NCI-H2107 treated with DMSO at 0.1 percent for 48 hours (cell line): ENCODE data around the gene SP7.
"Not testable (repeated sequence)": the region's sequence is repeated elsewhere in the genome, so short reads cannot be mapped to it uniquely, and the experiment has no call there.

Experiments used
- DNase-seq: peaks from one replicate; lab custom pipeline; 2025; ENCODE audit not compliant: unreplicated experiment; lab: John Stamatoyannopoulos, UW

Gene SP7

GRCh38 chr12:53347905-53348304 lies 11.8 kb upstream of the SP7 start:
- no peak for DNase-seq

GRCh38 chr12:53346491-53346890 lies 10.3 kb upstream of the SP7 start:
- DNase-seq, result no peak

- peak; percentile 65 for DNase-seq
Measured at GRCh38 chr12:53345486-53346188, 9.5 kb upstream of the SP7 start.

GRCh38 chr12:53344824-53345485 lies 8.8 kb upstream of the SP7 start:
- DNase-seq, result peak; percentile 45

- DNase-seq, result no peak
Measured at GRCh38 chr12:53344487-53344823, 8.3 kb upstream of the SP7 start.

DNA sequence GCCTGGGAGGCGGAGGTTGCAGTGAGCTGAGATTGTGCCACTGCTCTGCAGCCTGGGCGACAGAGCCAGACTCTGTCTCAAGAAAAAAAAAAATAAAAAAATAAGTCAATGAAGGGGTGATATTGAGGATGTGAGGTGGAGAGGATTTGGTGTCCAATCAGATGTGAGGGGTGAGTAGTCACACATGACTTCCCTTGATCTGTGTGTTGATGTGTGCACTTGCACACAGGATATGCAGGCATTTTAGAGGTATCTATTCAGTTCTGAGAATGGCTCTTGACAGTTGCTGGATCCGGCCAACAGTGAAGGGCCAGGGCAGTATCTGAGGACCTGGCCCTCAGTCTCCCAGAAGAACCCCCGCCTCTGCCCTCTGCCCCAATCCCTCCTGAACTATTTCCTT lies 7.8 kb upstream of the SP7 start:
- no peak for DNase-seq

- no peak for DNase-seq
Measured at GRCh38 chr12:53343449-53343848, 7.3 kb upstream of the SP7 start.

DNA sequence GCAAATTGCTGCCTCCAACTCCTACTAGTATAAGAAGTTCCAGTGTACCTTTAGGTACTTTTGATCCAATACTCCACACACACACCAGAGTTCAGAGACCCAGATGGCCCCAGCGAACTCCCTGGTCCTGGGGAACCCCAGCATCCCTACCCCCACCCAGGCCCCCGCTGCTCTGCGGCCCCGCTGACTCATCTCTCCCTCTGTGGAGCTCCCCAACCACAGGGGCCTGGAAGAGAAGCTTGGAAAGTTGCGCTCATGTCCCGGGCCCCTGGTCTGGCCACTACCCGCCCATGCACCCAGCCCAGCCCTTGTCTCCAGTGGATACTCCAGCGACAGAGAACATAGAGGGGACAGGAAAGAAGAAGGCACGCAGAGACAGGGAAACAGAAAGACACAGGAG lies 4.2 kb upstream of the SP7 start:
- no peak for DNase-seq

DNA sequence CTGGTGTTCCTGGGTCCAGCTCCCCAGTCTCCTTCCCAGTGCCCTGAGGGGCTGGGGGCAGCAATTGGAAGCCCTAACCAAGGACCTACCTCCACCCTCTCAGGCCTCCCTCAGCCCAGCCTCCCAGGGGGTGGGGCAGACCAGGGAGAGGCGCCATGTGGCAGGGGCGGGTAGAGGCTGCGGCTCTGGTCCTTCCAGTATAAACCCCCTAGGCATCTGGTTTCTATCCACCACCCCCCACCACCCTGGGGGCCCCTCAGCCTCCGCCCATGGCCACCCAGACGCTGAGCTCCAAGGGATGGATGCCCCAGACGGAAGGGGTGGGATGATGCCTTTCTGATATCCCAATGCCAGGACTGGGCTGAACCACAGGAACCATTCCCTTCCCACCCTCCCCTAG lies 2.8 kb upstream of the SP7 start:
- DNase-seq, result no peak

- no peak for DNase-seq
Measured at GRCh38 chr12:53338017-53338416, 1.9 kb upstream of the SP7 start.

- no peak for DNase-seq
Measured at GRCh38 chr12:53334822-53335221, 1.3 kb downstream of the SP7 start.

- DNase-seq, result no peak
Measured at GRCh38 chr12:53333845-53334244, 2.3 kb downstream of the SP7 start.

- no peak for DNase-seq
Measured at GRCh38 chr12:53333289-53333688, 2.9 kb downstream of the SP7 start.

- DNase-seq, result no peak
Measured at GRCh38 chr12:53332744-53333143, 3.4 kb downstream of the SP7 start.

- DNase-seq, result not testable (repeated sequence)
Measured at GRCh38 chr12:53332339-53332738, 3.8 kb downstream of the SP7 start.

DNA sequence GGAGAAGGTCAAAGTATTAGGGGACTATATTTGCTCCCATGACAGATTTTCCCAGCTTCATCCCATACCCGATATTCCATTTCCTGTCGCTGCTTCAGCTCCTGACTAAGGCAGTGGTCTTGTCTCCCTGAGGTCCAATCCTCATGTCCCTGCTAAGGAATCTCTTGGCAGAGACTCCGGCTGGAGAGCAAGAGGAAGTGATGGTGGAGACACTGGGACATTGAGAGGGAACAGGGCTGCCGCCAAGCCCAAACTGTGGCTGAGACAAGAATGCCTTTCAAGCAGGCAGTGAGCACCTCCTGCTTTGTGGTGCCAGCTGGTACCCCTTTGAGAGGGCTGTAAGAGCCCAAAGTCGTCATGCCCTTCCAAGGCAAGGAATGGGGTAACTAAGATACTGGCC lies 5.5 kb downstream of the SP7 start:
- no peak for DNase-seq

GRCh38 chr12:53328043-53328435 lies 8.1 kb downstream of the SP7 start:
- DNase-seq, result no peak

- DNase-seq, result no peak
Measured at GRCh38 chr12:53327435-53328042, 8.6 kb downstream of the SP7 start.

GRCh38 chr12:53326460-53327185 lies 9.5 kb downstream of the SP7 start:
- DNase-seq, result no peak

- DNase-seq, result no peak
Measured at GRCh38 chr12:53325511-53326061, 10.6 kb downstream of the SP7 start.

DNA sequence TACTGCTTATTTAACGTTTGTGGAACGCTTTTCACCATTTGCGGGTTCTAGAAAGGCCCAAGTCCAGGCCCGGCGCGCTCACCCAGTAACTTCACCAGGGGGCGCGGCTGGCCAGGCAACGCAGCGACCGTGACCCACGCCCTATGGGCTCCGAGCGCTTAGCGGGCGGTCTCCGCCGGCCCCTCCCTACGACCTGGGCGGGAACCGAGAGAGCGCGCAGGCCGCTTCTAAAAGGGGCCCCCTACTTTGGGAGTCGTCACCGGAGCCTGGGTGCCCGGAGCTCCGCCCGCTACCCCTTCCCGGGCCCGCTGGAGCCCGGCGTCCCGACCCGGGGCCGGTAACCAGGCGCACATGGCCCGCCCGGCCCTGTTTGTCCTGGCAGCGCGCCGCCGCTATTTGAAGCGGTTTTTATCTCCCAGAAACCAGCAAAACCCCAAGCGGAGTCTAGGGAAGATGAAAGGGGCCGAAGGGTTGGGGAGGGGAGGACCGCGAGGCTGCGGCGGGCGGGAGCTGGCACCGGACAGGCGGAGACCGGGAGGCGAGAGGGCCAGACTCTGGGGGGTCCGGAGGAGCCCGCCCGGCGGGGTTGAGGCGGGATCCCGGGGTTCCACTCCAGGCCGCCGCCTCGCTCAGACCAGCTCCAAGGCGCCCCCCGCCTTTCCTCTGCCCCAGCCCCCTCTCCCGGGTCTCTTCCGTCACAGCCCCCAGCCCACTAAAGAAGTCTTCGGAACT lies 11.2 kb downstream of the SP7 start:
- peak; percentile 63 for DNase-seq
